Activated CD4-positive, alpha-beta memory T cell treated with anti-CD3 and anti-CD28 coated beads, Interleukin-2, amount 10 ng/mL, durations not matched to agents 7 days and 5 days (primary cell): ENCODE measurements around the gene PRDM16. TPM values are rescaled to one million over a fixed set of nuclear protein-coding genes. Genes with fewer than 3 reads are reported as not detected.

Experiments
- CTCF ChIA-PET: fragments of 350-600 bp; sonication (Branson Sonifier 250); formaldehyde crosslinking; loops from one replicate; lab custom pipeline; 2021; ENCODE audit warnings: antibody characterized with exemption, inconsistent platforms; lab: Charles Lee
- POLR2A ChIA-PET: fragments of 350-600 bp; sonication (Branson Sonifier 250); formaldehyde crosslinking; loops from one replicate; lab custom pipeline; 2021; ENCODE audit warnings: antibody characterized with exemption; lab: Charles Lee
- DNase-seq: peaks from one replicate; pipeline ENCODE4 v3.0.0-alpha.2; 2020
- H3K27ac Mint-ChIP-seq: one replicate; pipeline ENCODE4 v1.8.0; 2021; ENCODE audit warnings: mild to moderate bottlenecking, mixed read lengths
- H3K27me3 Mint-ChIP-seq: one replicate; pipeline ENCODE4 v1.8.0; 2021; ENCODE audit warnings: mixed read lengths
- H3K36me3 Mint-ChIP-seq: one replicate; pipeline ENCODE4 v1.8.0; 2021; ENCODE audit warnings: low read depth, mixed read lengths
- H3K4me1 Mint-ChIP-seq: one replicate; pipeline ENCODE4 v1.8.0; 2021; ENCODE audit warnings: mixed read lengths
- H3K4me3 Mint-ChIP-seq: one replicate; pipeline ENCODE4 v1.8.0; 2021; ENCODE audit warnings: mild to moderate bottlenecking, mixed read lengths
- H3K9me3 Mint-ChIP-seq: one replicate; pipeline ENCODE4 v1.8.0; 2021; ENCODE audit warnings: mixed read lengths
- total RNA-seq, 2 experiments: library from RNA; stranded (reverse); gene quantifications; one replicate each; pipeline ENCODE4 v1.2.3, GENCODE V29; 2021

The PRDM16 gene
- total RNA-seq, 2 experiments from 2014 or later = 0.03 to 0.20 TPM

- Mint-ChIP-seq H3K4me3 (no peak overlapping the region), H3K4me1 (peaks cover 9% of the 10 kb centered on the region), H3K9me3 (no peaks in the 10 kb centered on the region), H3K36me3 (no peaks in the 10 kb centered on the region), H3K27ac (no peak overlapping the region), H3K27me3 (no peaks in the 10 kb centered on the region)
- no peak for DNase-seq
- CTCF ChIA-PET = no interaction called here
- POLR2A ChIA-PET = no interaction called here
Observed at GRCh38 chr1:3373175-3373574, 304.2 kb downstream of the PRDM16 start.

DNA sequence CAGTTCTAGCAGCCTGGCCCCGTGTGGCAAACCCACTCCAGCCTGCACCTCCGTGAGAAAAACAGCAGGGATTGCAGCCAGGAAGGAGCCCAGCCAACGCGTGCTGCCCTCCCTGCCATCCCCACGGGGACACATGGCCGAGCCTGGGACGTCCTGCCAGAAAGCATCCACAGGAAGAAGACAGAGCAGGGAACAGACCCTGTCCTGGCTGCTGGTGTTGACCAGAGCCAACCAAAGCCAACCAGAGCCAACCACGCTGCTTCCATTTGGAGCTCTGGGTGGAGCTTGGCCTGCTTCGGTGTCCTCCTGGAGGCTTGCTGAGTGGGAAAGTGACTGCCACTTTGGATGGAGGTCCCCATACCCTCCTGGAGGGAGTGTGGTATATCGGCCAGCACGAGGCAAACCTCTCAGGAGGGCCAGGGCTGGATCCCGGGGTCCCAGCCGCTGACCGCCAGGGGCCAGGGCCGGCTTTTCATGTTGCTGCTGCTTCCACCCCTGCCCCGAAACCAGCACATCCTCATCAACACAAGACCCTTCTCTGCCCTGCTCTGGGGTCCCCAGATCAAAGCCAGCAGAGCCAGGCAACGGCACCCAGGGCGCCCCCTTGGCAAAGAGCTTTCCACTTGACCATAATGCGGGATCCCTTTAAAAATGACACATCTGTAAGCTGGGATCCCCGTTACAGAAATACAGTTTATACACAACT lies 304.9 kb downstream of the PRDM16 start:
- POLR2A ChIA-PET = no interaction called here

GRCh38 chr1:3375245-3375644 lies 306.2 kb downstream of the PRDM16 start:
- Mint-ChIP-seq H3K9me3 (no peaks in the 10 kb centered on the region), H3K4me1 (peaks cover 9% of the 10 kb centered on the region), H3K27ac (no peak overlapping the region), H3K27me3 (no peaks in the 10 kb centered on the region), H3K36me3 (no peaks in the 10 kb centered on the region), H3K4me3 (no peak overlapping the region)
- CTCF ChIA-PET = no interaction called here
- POLR2A ChIA-PET = no interaction called here
- no peak for DNase-seq

More for the DNA sequence above, 304.9 kb downstream of the PRDM16 start:
- no peak for DNase-seq
- CTCF ChIA-PET = no interaction called here
- Mint-ChIP-seq H3K27me3 (no peaks in the 10 kb centered on the region), H3K27ac (no peak overlapping the region), H3K36me3 (no peaks in the 10 kb centered on the region), H3K4me1 (peaks cover 9% of the 10 kb centered on the region), H3K4me3 (no peak overlapping the region), H3K9me3 (no peaks in the 10 kb centered on the region)

- Mint-ChIP-seq H3K4me3 (no peak overlapping the region), H3K4me1 (peaks cover 9% of the 10 kb centered on the region), H3K9me3 (no peaks in the 10 kb centered on the region), H3K27me3 (no peaks in the 10 kb centered on the region), H3K27ac (no peak overlapping the region), H3K36me3 (no peaks in the 10 kb centered on the region)
- ChIA-PET POLR2A (interaction anchor here (0.6 kb wide), 1 partner anchor 14 kb away, joined by 3 read pairs; no protein-coding TSS in a partner anchor), CTCF (no interaction called here)
- DNase-seq = no peak
Observed at GRCh38 chr1:3377166-3377565, 308.2 kb downstream of the PRDM16 start.

GRCh38 chr1:3377604-3378279 lies 308.7 kb downstream of the PRDM16 start:
- CTCF ChIA-PET = no interaction called here
- POLR2A ChIA-PET = interaction anchor here (0.6 kb wide), 1 partner anchor 14 kb away, joined by 3 read pairs; no protein-coding TSS in a partner anchor
- no peak overlapping the region for H3K27ac Mint-ChIP-seq
- H3K4me1 Mint-ChIP-seq = peaks cover 3% of the 10 kb centered on the region
- no peaks in the 10 kb centered on the region for H3K36me3 Mint-ChIP-seq
- DNase-seq = no peak
- no peaks in the 10 kb centered on the region for H3K9me3 Mint-ChIP-seq
- no peak overlapping the region for H3K4me3 Mint-ChIP-seq
- no peaks in the 10 kb centered on the region for H3K27me3 Mint-ChIP-seq

DNA sequence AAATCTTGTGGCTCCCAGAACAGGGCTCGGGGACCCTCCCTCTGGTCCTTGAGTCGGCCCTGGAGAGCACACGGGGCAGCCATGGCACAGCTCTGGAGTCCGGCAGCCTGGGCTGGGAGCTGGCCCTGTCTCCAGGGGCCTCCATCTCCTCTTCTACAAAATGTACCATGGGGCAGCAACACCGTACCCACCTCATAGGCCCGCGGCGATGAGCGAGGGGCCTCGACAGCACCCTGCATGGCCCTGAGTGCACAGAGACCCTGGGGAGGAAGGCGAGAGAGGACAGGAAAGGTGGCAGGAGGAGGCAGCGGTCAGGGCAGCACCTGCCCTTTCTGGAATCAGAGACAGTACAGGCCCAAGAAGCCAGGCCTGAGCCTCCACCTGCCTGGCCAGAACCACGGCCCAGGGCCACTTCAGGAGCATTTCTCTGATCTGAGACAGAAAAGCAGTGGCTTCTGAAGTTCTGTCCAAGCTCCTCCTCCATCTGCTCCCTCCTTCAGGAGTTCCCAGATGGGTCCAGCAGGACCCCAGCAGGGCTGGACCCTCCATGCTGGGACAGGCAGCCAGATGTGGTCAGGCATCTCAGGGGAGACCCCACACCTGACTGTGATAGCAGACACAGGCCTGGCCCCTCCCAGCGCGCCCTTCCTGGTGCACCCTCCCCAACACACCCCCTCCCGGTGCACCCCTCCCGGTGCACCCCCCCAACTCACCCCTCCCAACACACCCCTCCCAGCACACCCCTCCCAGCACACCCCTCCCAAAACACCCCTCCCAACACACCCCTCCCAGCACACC lies 309.6 kb downstream of the PRDM16 start:
- Mint-ChIP-seq H3K27me3 (no peaks in the 10 kb centered on the region), H3K27ac (no peak overlapping the region), H3K4me1 (no peaks in the 10 kb centered on the region), H3K4me3 (no peak overlapping the region), H3K9me3 (no peaks in the 10 kb centered on the region), H3K36me3 (no peaks in the 10 kb centered on the region)
- POLR2A ChIA-PET = no interaction called here
- no peak for DNase-seq
- CTCF ChIA-PET = no interaction called here

DNA sequence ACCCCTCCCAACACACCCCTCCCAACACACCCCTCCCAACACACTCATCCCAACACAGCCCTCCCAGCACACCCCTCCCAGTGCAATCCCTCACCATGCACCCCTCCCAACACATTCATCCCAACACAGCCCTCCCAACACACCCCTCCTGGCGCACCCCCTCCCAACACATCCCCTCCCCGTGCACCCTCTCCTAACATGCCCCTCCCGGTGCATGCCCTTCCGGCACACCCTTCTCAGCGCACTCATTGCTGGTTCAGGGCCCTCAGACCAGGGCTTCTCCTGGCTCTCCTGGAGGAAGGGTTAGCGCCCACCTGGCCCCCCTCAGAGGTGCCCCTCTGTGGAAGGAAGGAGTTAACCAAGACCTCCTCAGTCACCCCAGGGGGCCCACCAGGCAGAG lies 310.9 kb downstream of the PRDM16 start:
- Mint-ChIP-seq H3K27ac (no peak overlapping the region), H3K4me3 (no peak overlapping the region), H3K36me3 (no peaks in the 10 kb centered on the region), H3K9me3 (no peaks in the 10 kb centered on the region), H3K27me3 (no peaks in the 10 kb centered on the region), H3K4me1 (no peaks in the 10 kb centered on the region)
- no peak for DNase-seq
- ChIA-PET CTCF (no interaction called here), POLR2A (no interaction called here)

- ChIA-PET CTCF (no interaction called here), POLR2A (no interaction called here)
Observed at GRCh38 chr1:3380469-3380868, 311.5 kb downstream of the PRDM16 start.

DNA sequence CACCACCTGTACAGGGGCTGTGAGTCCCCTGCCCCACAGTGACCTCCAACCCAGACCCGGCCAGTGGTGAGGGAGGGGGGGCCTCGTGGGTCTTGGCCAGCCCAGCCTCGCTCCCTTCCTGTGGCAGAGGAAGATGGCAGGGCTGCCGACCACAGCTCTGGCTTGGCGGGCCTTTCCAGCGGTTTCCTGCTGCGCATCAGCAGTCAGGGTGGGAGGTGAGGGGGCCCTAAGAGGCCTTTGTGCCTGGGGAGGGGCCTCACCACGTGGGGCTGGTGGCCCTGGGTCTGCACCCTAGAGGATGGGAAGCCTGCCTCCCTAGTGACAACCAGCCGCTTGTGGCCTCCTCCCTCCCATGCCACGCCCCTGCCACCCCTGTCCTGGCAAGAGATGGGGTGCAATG lies 312.9 kb downstream of the PRDM16 start:
- CTCF ChIA-PET = no interaction called here
- Mint-ChIP-seq H3K4me3 (no peak overlapping the region), H3K27me3 (no peaks in the 10 kb centered on the region)

More at GRCh38 chr1:3380469-3380868, 311.5 kb downstream of the PRDM16 start:
- H3K9me3 Mint-ChIP-seq = no peaks in the 10 kb centered on the region
- H3K27me3 Mint-ChIP-seq = no peaks in the 10 kb centered on the region
- H3K36me3 Mint-ChIP-seq = no peaks in the 10 kb centered on the region
- no peak overlapping the region for H3K4me3 Mint-ChIP-seq
- H3K27ac Mint-ChIP-seq = no peak overlapping the region
- no peaks in the 10 kb centered on the region for H3K4me1 Mint-ChIP-seq
- DNase-seq = no peak

GRCh38 chr1:3382326-3383057 lies 313.5 kb downstream of the PRDM16 start:
- H3K27me3 Mint-ChIP-seq = no peaks in the 10 kb centered on the region
- no peak overlapping the region for H3K4me3 Mint-ChIP-seq
- no peaks in the 10 kb centered on the region for H3K36me3 Mint-ChIP-seq
- no peak overlapping the region for H3K27ac Mint-ChIP-seq
- no peak for DNase-seq
- CTCF ChIA-PET = no interaction called here
- no peaks in the 10 kb centered on the region for H3K9me3 Mint-ChIP-seq
- POLR2A ChIA-PET = no interaction called here
- no peaks in the 10 kb centered on the region for H3K4me1 Mint-ChIP-seq

More for the DNA sequence above, 312.9 kb downstream of the PRDM16 start:
- H3K4me1 Mint-ChIP-seq = no peaks in the 10 kb centered on the region
- H3K9me3 Mint-ChIP-seq = no peaks in the 10 kb centered on the region
- no peak overlapping the region for H3K27ac Mint-ChIP-seq
- DNase-seq = no peak
- no peaks in the 10 kb centered on the region for H3K36me3 Mint-ChIP-seq
- POLR2A ChIA-PET = no interaction called here

DNA sequence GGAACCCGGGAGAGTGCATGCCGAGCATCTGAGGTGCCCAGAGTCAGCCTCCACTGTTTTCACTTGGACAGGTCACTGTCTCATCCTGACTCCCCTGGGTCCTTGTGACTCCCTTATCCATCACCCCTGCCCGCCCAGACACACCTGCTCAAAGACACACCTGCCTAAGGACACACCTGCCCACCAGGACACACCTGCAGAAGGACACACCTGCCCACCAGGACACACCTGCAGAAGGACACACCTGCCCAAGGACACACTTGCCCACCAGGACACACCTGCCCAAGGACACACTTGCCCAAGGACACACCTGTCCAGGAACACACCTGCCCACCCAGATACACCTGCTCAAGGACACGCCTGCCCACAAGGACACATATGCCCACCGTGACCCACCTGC lies 314.7 kb downstream of the PRDM16 start:
- H3K9me3 Mint-ChIP-seq = no peaks in the 10 kb centered on the region
- no peaks in the 10 kb centered on the region for H3K36me3 Mint-ChIP-seq
- H3K27me3 Mint-ChIP-seq = no peaks in the 10 kb centered on the region
- POLR2A ChIA-PET = no interaction called here
- no peaks in the 10 kb centered on the region for H3K4me1 Mint-ChIP-seq
- no peak overlapping the region for H3K4me3 Mint-ChIP-seq
- CTCF ChIA-PET = no interaction called here
- no peak for DNase-seq
- no peak overlapping the region for H3K27ac Mint-ChIP-seq

- no peaks in the 10 kb centered on the region for H3K9me3 Mint-ChIP-seq
- H3K27me3 Mint-ChIP-seq = no peaks in the 10 kb centered on the region
- H3K36me3 Mint-ChIP-seq = no peaks in the 10 kb centered on the region
- no peak for DNase-seq
- ChIA-PET CTCF (no interaction called here), POLR2A (no interaction called here)
- H3K27ac Mint-ChIP-seq = no peak overlapping the region
- H3K4me3 Mint-ChIP-seq = no peak overlapping the region
- no peaks in the 10 kb centered on the region for H3K4me1 Mint-ChIP-seq
Observed at GRCh38 chr1:3384407-3384806, 315.4 kb downstream of the PRDM16 start.
